Tongue (tissue), 2 donors: ENCODE results near the gene VPS52. TPM values are rescaled to one million over a fixed set of nuclear protein-coding genes. Genes with fewer than 3 reads are reported as not detected.
A peak's percentile ranks its signal among the peaks of the same experiment; 100 is the strongest.

Experiments
- DNase-seq: peaks from one replicate; pipeline ENCODE4 v3.0.0-alpha.2; 2015
- total RNA-seq: library from RNA; depleted of rRNA; stranded (reverse); fragments of >200 nt; gene quantifications from one replicate; pipeline ENCODE4 v1.2.3, GENCODE V29; 2014

The VPS52 gene
- total RNA-seq = 35.7 TPM

- peak; percentile 100 for DNase-seq
Observed at GRCh38 chr6:33271468-33272274, at the start of gene VPS52, which contains the start of gene RPS18. TSS of gene VPS52 (minus strand) at chr6:33271876. CDS start at chr6:33271675, 201 bp downstream. TSS of gene RPS18 (plus strand) at chr6:33272075. CDS start at chr6:33272120, 45 bp downstream.

GRCh38 chr6:33321227-33321626, 49.6 kb upstream of the VPS52 start:
- DNase-seq = no peak

GRCh38 chr6:33320315-33321181, 48.9 kb upstream of the VPS52 start:
- no peak for DNase-seq

- no peak for DNase-seq
Observed at GRCh38 chr6:33319939-33320314, 48.3 kb upstream of the VPS52 start.

GRCh38 chr6:33318426-33319073, 46.9 kb upstream of the VPS52 start:
- no peak for DNase-seq

GRCh38 chr6:33317669-33318425, 46.2 kb upstream of the VPS52 start, which contains the start of gene ZBTB22:
TSS of gene ZBTB22 (minus strand) at chr6:33317744. CDS start at chr6:33316916, 828 bp downstream.
- peak; percentile 100 for DNase-seq

- no peak for DNase-seq
Observed at GRCh38 chr6:33317419-33317668, 45.7 kb upstream of the VPS52 start.

GRCh38 chr6:33316603-33317418, 45.1 kb upstream of the VPS52 start:
- no peak for DNase-seq

GRCh38 chr6:33315793-33316602, 44.3 kb upstream of the VPS52 start:
- no peak for DNase-seq

- peak; percentile 22 for DNase-seq
Observed at GRCh38 chr6:33314943-33315792, 43.5 kb upstream of the VPS52 start.

- DNase-seq = peak; percentile 74
Observed at GRCh38 chr6:33314515-33314942, 42.9 kb upstream of the VPS52 start.

- peak; percentile 78 for DNase-seq
Observed at GRCh38 chr6:33313709-33314514, 42.2 kb upstream of the VPS52 start, which contains the start of gene TAPBP. TSS of gene TAPBP (minus strand) at chr6:33314078. CDS start at chr6:33314041, 37 bp downstream.

- DNase-seq = peak; percentile 56
Observed at GRCh38 chr6:33313105-33313708, 41.5 kb upstream of the VPS52 start.

- peak; percentile 75 for DNase-seq
Observed at GRCh38 chr6:33312361-33313104, 40.9 kb upstream of the VPS52 start.

- DNase-seq = no peak
Observed at GRCh38 chr6:33306356-33306755, 34.7 kb upstream of the VPS52 start.

GRCh38 chr6:33305052-33305451, 33.4 kb upstream of the VPS52 start:
- DNase-seq = no peak

- no peak for DNase-seq
Observed at GRCh38 chr6:33304216-33304615, 32.5 kb upstream of the VPS52 start.
